Prostate gland (tissue), 2 donors: ENCODE measurements around the gene IARS1.

Experiments used
- CTCF ChIP-seq, 4 experiments: fragments of 200-600 bp in 2 of 4; fragments of 450-650 bp in 2 of 4; sonication (generic) in 2 of 4; IDR thresholded peaks; 1 replicate in 3 of 4; 2 replicates in 1 of 4; pipeline ENCODE4 v1.5.1; 2016 to 2019; ENCODE audit warnings: antibody characterized with exemption in 4 of 4, mild to moderate bottlenecking in 2 of 4, moderate library complexity in 2 of 4
- POLR2A ChIP-seq: fragments of 450-650 bp; IDR thresholded peaks from one replicate; pipeline ENCODE4 v1.6.1; 2016; ENCODE audit warnings: antibody characterized with exemption, mild to moderate bottlenecking

DNA sequence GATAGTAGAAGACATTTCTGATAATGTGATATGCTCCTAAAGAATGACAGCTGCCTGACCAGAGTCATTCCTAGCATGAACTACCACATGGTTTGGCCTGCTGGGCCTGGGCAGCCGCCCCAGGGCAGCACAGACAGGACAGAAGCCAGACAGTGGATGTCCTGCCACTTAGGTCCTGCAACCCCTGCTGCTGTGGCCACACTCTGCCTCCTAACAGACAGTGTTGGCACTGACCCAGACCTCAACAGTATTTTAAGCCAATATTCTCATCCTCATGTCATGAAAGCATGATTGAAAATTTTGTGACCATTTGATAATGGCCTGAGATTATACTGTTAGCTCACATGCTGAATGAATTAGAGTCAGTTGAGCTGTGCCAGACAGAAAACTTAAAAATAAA, 48.1 kb upstream of the IARS1 start:
- TF ChIP-seq CTCF (IDR thresholded peaks at IDR 0.05) (no peak), POLR2A (no peak)
